Chondrocyte (in vitro differentiated cells): ENCODE results near the gene TSPAN9. TPM values are rescaled to one million over a fixed set of nuclear protein-coding genes. Genes with fewer than 3 reads are reported as not detected.

Source experiments
- DNase-seq: peaks from one replicate; pipeline ENCODE4 v3.0.0; 2021; ENCODE audit warnings: mixed read lengths, low spot score
- H3K27ac Mint-ChIP-seq: one replicate; pipeline ENCODE4 v1.8.0; 2021; ENCODE audit warnings: mild to moderate bottlenecking, moderate library complexity, mixed read lengths; ENCODE audit not compliant: unreplicated experiment
- H3K27me3 Mint-ChIP-seq: 2 replicates; pipeline ENCODE4 v1.8.0; 2021; ENCODE audit warnings: low read depth, mixed read lengths
- H3K36me3 Mint-ChIP-seq: 2 replicates; pipeline ENCODE4 v1.8.0; 2021; ENCODE audit warnings: low read depth, mixed read lengths
- H3K4me1 Mint-ChIP-seq: 2 replicates; pipeline ENCODE4 v1.8.0; 2021; ENCODE audit warnings: low read depth, mild to moderate bottlenecking, mixed read lengths
- H3K4me3 Mint-ChIP-seq: one replicate; pipeline ENCODE4 v1.8.0; 2021; ENCODE audit warnings: mild to moderate bottlenecking, moderate library complexity, mixed read lengths; ENCODE audit not compliant: unreplicated experiment
- H3K9me3 Mint-ChIP-seq: 2 replicates; pipeline ENCODE4 v1.8.0; 2021; ENCODE audit warnings: low read depth, mixed read lengths
- CTCF ChIP-seq: fragments of 200-600 bp; sonication (generic); IDR thresholded peaks from 2 replicates; pipeline ENCODE4 v1.5.0; 2021; ENCODE audit warnings: antibody characterized with exemption, mild to moderate bottlenecking, moderate library complexity
- total RNA-seq: library from RNA; stranded (reverse); gene quantifications from 3 replicates; pipeline ENCODE4 v1.2.1, GENCODE V29; 2021

TSPAN9 gene
- total RNA-seq, 1 donor from 2014 or later: 50.4 TPM

GRCh38 chr12:3097186-3097804, 20.1 kb downstream of the TSPAN9 start:
- Mint-ChIP-seq H3K4me3 (peak overlapping the region; percentile 54), H3K27me3 (no peaks in the 10 kb centered on the region), H3K27ac (peak overlapping the region; percentile 85), H3K36me3 (peaks cover 13% of the 10 kb centered on the region), H3K9me3 (peaks cover 6% of the 10 kb centered on the region), H3K4me1 (peaks cover 43% of the 10 kb centered on the region)
- no peak for TF ChIP-seq CTCF
- DNase-seq: no peak

- H3K4me3 Mint-ChIP-seq: peak overlapping the region; percentile 54
- TF ChIP-seq CTCF: no peak
- peaks cover 6% of the 10 kb centered on the region for H3K9me3 Mint-ChIP-seq
- H3K4me1 Mint-ChIP-seq: peaks cover 47% of the 10 kb centered on the region
- H3K27ac Mint-ChIP-seq: peak overlapping the region; percentile 85
- no peaks in the 10 kb centered on the region for H3K27me3 Mint-ChIP-seq
- H3K36me3 Mint-ChIP-seq: peaks cover 13% of the 10 kb centered on the region
- no peak for DNase-seq
Measured at GRCh38 chr12:3097836-3098235, 20.7 kb downstream of the TSPAN9 start.

GRCh38 chr12:3098436-3098835, 21.3 kb downstream of the TSPAN9 start:
- Mint-ChIP-seq H3K27ac (no peak overlapping the region), H3K27me3 (no peaks in the 10 kb centered on the region), H3K36me3 (peaks cover 13% of the 10 kb centered on the region), H3K9me3 (peaks cover 6% of the 10 kb centered on the region), H3K4me1 (peaks cover 53% of the 10 kb centered on the region), H3K4me3 (no peak overlapping the region)
- DNase-seq: no peak
- TF ChIP-seq CTCF: no peak

- Mint-ChIP-seq H3K4me1 (peaks cover 60% of the 10 kb centered on the region), H3K27me3 (no peaks in the 10 kb centered on the region), H3K27ac (no peak overlapping the region), H3K4me3 (no peak overlapping the region), H3K9me3 (peaks cover 6% of the 10 kb centered on the region), H3K36me3 (peaks cover 13% of the 10 kb centered on the region)
- no peak for TF ChIP-seq CTCF
- DNase-seq: no peak
Measured at GRCh38 chr12:3099146-3099545, 22.0 kb downstream of the TSPAN9 start.

- Mint-ChIP-seq H3K27me3 (no peaks in the 10 kb centered on the region), H3K36me3 (peaks cover 10% of the 10 kb centered on the region), H3K27ac (no peak overlapping the region), H3K9me3 (peaks cover 6% of the 10 kb centered on the region), H3K4me1 (peaks cover 77% of the 10 kb centered on the region), H3K4me3 (no peak overlapping the region)
- TF ChIP-seq CTCF: no peak
- DNase-seq: no peak
Measured at GRCh38 chr12:3101309-3102024, 24.3 kb downstream of the TSPAN9 start.
